ENCODE results near the gene HECW1. TPM values are rescaled to one million over a fixed set of nuclear protein-coding genes. Genes with fewer than 3 reads are reported as not detected.
A peak's percentile ranks its signal among the peaks of the same experiment; 100 is the strongest.

Gene HECW1
- total RNA-seq, 4 donors from 2014 or later, result 0.62 to 4.3 (median 1.4) TPM; not detected in 1

DNA sequence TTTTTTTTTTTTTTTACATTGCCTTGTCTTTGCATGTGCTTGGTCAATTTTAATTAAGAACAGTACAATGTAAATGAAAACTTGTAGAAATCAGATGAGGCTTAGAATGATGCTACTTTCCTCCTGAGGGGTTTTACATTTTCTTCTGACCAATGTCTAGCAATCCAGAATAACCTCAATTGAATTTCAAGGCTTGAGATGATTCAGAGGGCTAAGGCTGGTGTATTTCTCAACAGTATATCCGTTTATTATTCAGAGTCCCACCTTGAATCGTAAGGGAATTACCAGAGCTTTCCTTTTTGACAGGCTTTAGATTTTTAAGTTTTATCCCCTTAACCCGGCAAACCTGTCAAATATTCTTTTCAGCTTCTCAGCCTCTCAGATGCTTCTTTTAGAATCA, 239.2 kb downstream of the HECW1 start:
- intact Hi-C loops (cut with DNase I; ENCODE audit: low total_unique reads), result no loop called here
- DNase-seq (ENCODE audit: low spot score in 2 of 2), result no peak
- 82 to 86% methylated on average over 3 of the region's 3 CpGs for WGBS, 2 donors
- TF ChIP-seq POLR2A (IDR thresholded peaks at IDR 0.05), result no peak
- no peak for TF ChIP-seq CTCF (IDR thresholded peaks at IDR 0.05)
- no peak overlapping the region for H3K4me3 ChIP-seq (ENCODE audit: low read depth, poor library complexity, severe bottlenecking)

- H3K4me3 ChIP-seq (ENCODE audit: low read depth, poor library complexity, severe bottlenecking), result no peak overlapping the region
- intact Hi-C loops (cut with DNase I; ENCODE audit: low total_unique reads), result no loop called here
- no peak for TF ChIP-seq POLR2A (IDR thresholded peaks at IDR 0.05)
- no peak for DNase-seq (ENCODE audit: low spot score in 2 of 2)
- 89 to 100% methylated on average over 1 of the region's 1 CpG for WGBS, 2 donors
Observed at GRCh38 chr7:43353902-43354301, 241.5 kb downstream of the HECW1 start.

DNA sequence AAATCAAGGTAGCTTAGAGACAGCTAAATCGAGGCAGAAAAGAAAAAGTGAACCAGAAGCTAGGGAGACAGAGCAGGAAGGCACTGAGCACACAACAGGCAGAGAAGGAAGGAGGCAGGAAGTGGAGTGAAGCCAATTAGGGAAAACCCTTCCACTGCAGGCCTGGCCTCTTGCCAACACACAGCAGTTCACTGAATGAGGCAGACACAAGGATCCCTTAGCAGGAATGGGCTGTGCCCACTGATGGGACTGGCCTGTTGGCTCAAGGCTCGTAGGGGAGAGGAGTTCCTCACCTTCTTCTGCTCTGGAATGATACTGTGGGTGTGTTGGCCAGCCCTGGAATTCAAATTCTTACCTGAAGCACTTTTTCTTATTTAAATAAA, 250.2 kb downstream of the HECW1 start:
- no peak for DNase-seq (ENCODE audit: low spot score in 2 of 2)
- 21 to 40% methylated on average over 2 of the region's 2 CpGs for WGBS, 2 donors
- intact Hi-C loops (cut with DNase I; ENCODE audit: low total_unique reads), result no loop called here
- H3K4me3 ChIP-seq (ENCODE audit: low read depth, poor library complexity, severe bottlenecking), result no peak overlapping the region
- TF ChIP-seq CTCF (IDR thresholded peaks at IDR 0.05) (no peak), POLR2A (IDR thresholded peaks at IDR 0.05) (no peak)

DNA sequence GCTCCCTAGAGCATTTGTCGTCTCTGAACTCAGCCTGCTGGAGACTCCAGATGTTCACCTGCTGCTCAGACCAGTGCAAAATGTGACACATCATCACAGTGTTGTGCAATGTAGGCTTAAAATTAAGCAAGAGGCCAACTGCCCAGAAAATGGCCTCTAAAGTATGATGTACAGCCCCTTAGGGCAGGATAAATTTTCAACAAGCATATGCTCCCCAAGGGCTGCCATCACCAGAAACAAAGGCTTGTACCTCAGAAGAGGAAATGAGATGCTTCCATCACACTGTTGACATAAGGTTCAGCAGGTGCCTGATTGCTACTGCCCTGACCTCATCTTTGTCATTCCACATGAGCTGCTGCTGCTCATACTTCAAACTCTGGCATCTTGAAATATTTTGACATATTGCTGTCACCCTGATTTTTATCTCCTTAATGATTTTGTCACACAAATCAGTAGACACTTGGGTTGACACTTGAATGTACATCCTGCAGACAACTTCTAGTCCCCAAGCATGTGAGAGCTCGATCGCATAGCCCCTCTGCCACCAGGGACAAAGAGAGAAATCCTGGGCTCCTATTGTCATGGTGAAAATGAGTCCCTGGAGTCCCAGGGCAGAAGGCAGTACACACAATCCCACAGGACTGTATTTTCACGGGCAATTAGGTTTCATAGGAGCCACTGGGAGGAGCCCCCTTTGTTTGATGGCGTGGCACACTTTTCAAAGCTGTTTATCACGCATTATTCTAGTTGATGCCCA, 250.8 kb downstream of the HECW1 start:
- WGBS, 2 donors, result 71 to 75% methylated on average over 6 of the region's 6 CpGs
- TF ChIP-seq CTCF (IDR thresholded peaks at IDR 0.05) (no peak), POLR2A (IDR thresholded peaks at IDR 0.05) (no peak)
- no peak overlapping the region for H3K4me3 ChIP-seq (ENCODE audit: low read depth, poor library complexity, severe bottlenecking)
- peak in 1 of 2 donors; percentile 19 for DNase-seq (ENCODE audit: low spot score in 2 of 2)
- intact Hi-C loops (cut with DNase I; ENCODE audit: low total_unique reads), result no loop called here

DNA sequence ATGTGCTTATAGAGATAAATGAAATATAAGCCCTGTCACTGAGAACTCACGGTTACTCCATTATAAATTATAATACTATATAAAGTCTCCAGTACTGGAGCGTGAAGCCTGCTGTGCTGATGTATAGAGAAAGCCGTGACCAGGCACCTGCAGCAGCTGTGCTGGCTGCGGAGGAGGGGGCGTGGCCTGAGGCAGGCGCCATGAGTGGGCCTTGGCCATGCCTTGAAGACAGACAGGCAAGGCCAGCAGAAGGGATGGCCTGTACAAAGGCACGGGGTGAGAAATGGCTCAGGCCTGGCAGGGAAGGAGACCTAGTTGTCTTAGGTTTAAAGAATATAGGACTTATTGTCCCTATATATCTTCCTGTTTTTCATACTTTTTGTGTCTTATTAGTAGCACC, 251.9 kb downstream of the HECW1 start:
- TF ChIP-seq CTCF (IDR thresholded peaks at IDR 0.05), result no peak
- TF ChIP-seq POLR2A (IDR thresholded peaks at IDR 0.05), result no peak
- intact Hi-C loops (cut with DNase I; ENCODE audit: low total_unique reads), result no loop called here
- no peak overlapping the region for H3K4me3 ChIP-seq (ENCODE audit: low read depth, poor library complexity, severe bottlenecking)
- no peak for DNase-seq (ENCODE audit: low spot score in 2 of 2)
- WGBS, 2 donors, result 94 to 96% methylated on average over 7 of the region's 7 CpGs

- H3K4me3 ChIP-seq (ENCODE audit: low read depth, poor library complexity, severe bottlenecking), result no peak overlapping the region
- no peak for TF ChIP-seq CTCF (IDR thresholded peaks at IDR 0.05)
- TF ChIP-seq POLR2A (IDR thresholded peaks at IDR 0.05), result no peak
- DNase-seq (ENCODE audit: low spot score in 2 of 2), result no peak
- 19 to 26% methylated on average over 6 of the region's 6 CpGs for WGBS, 2 donors
- intact Hi-C loops (cut with DNase I; ENCODE audit: low total_unique reads), result no loop called here
Observed at GRCh38 chr7:43372676-43373355, 260.4 kb downstream of the HECW1 start.

All from lower leg skin (tissue), 4 donors.